Inflammatory macrophage (primary cell): Measurements from ENCODE around the gene UBE2J2.
A peak's percentile ranks its signal among the peaks of the same experiment; 100 is the strongest.

Experiments
- DNase-seq, 2 donors: peaks; one replicate each; pipeline ENCODE4 v3.0.0-alpha.2; 2020 to 2022

UBE2J2 gene

DNA sequence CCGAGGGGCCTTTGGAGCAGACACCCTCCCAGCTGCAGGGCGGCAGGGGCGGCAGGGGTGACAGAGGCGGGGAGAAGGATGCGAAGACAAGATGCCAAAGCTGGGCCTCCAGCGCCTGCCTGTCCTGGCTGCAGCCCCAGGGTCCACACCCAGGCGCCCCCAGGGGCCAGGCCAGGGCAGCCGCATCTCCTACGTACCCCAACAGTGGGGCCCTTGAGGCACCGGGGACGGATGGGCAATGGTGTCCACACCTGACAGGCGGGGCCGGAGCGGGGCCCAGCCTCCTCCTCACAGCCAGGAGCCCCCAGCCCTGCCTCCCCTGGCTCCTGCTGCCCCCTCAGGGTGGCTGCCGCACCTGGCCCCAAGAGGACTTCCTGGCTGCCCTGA lies 34.4 kb downstream of the UBE2J2 start:
- no peak for DNase-seq

DNA sequence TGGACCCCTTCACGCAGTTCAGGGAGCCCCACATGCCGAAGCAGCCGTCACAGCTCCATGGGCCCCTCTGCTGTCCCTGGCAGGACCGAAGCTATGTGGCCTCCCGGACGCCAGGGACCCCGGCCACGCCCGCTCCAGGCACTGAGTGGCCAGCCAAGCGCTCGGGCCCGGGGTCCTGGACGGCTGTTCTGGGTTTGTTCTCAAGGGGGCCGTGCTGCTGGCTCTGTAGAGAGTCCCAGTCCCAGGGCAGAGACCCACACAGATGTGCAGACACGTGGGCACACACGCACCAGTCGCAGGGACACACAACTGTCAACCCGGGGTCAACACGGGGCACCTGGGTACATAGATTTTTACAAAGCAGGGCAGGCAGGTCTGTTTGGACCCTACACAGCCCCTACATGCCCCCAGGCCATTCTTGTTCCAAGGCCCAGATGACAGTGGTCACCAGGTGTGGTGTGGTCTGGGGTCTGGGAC lies 34.9 kb downstream of the UBE2J2 start:
- DNase-seq = no peak

DNA sequence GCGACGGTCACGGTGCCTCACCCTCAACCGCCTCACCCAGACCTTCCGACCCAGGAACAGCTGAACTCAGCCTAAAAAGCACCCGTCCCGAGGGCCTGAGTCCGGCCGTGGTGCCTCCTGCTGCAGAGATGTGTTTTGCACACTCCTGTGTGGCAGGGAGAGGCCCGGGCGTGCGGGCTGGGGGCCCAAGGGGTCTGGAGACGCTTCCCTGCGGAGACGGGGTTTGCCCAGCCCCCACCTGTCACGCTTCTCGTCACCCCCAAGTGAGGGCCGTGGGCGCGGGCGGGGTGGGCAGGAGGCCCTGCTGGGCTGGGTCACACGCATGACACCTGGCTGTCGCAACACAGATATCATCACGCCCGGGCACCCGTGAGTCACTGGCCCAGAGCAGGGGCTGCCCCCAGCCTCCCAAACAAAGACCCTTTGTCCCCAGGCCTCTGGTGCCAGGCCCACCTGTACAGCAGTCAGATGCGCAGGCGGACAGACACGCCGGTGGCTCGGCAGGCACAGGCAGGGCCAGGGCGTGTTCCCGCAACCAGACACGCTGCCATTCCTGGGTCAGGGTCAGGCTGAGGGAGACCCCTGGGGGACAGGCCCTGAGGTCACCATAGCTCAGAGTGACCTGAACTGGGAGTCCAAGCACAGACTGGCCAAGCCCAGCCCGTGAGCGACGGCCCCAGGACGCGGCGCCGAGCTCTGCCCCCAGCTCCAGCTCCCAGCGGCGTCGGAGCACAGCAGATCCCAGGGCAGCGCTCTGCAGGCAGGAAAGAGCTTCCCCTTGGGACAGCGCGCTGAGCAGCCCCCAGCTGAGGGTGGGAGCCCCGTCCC lies 35.6 kb downstream of the UBE2J2 start:
- no peak for DNase-seq

DNA sequence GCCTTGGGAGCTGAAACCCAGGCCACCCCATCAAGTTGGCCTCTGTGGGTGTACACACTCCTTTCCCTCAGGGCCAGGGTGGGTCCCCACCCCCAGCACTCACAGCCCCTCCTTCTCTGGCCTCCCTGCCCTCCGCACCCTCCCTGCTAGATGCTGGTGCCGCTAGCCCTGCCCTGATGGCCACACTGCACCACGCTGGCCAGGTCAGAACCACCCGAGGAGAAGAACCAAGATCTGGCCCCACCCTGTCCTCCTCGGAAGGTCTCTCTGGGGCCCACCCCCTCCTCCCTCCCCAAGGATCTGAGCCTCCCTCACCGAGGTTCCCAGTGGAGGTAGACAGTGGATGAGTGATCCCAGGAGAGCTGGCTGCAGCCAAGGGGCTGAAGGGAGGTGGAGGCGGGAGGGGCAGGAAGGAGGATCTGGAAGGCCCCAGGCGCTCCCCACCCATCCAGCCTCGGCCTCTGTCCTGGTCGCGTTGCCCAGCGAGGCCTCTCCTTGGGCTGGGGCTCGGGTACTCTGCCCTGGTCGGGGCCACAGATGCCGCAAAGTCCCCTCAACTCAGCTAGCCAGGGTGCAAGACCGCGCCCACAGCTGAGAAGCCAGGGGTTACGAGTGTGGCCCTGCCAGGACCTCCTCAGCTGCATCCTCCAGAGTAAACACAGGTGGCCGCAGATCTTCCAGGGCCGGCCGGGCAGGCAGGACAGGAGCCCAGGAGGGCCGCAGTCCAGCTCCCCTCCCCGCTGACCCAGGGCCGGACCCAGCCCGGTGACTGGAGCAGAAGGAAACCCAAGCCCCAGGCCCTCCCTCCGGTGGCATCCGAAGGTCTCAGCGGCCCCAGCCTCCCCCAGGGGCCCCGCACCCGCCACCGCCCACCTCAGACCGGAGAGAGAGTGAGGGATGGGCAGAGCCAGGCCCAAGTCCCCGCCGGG lies 36.4 kb downstream of the UBE2J2 start:
- DNase-seq = no peak

DNA sequence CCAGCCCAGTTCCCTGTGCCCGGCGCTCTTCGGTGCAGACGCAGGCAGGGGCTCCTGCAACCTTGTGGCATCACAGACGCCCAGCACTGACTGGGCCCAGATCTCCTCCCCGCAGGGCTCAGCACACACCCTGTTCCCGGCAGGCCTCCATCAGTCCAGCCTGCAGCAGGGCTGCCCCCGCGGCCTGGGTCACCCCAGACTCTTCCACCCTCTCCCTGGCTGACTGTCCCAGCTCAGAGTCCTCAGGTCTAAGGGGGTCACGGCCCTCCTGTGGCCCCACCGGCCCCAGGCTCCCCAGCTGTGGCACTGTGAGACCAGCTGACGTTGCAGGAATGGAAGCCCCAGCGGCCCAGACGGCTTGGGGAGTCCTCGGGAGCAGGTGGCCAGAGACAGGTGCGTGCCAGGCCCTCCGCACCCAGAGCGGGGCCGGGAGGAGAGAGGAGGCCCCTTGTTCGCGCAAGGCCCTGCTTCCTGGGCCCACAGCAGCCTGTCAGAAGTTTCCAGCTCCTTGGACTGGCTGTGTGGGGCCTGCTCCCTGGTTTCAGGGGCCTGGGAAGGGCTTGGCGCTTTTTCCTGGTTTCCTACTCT lies 37.4 kb downstream of the UBE2J2 start:
- no peak for DNase-seq

DNA sequence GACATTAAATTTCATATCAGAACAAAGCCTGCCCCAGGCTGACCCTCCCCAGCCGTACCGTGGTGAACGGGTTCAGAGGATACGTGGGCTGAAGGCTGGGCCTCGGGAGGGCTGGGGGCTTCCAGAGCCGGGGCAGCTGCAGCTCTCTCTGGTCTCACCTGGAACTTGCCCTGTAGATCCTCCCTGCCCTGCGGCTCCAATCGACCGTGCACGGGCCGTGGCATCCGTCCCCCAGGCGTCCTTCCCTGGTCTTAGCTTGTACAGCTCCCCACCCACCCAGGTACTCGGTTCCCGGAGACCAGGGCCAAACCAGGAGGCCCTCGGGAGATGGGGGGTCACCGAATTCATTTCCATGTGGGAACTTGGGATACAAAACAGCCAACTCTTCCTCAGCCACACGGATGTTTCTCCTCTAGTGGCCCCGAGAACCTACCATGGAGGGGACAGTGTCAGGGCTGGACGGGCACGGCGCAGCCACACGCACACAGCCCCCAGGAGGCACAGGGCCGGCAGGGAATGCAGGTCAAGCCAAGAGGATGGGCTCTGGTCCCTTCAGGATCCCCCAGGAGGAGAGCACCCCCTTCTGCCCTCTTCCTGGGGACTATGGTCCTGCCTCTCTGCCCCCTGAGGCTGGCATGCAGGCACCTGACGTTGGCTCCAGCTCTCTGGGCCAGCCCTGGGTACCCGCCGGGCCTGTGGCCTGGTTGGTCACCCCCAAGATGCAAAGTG lies 38.5 kb downstream of the UBE2J2 start:
- DNase-seq = no peak

DNA sequence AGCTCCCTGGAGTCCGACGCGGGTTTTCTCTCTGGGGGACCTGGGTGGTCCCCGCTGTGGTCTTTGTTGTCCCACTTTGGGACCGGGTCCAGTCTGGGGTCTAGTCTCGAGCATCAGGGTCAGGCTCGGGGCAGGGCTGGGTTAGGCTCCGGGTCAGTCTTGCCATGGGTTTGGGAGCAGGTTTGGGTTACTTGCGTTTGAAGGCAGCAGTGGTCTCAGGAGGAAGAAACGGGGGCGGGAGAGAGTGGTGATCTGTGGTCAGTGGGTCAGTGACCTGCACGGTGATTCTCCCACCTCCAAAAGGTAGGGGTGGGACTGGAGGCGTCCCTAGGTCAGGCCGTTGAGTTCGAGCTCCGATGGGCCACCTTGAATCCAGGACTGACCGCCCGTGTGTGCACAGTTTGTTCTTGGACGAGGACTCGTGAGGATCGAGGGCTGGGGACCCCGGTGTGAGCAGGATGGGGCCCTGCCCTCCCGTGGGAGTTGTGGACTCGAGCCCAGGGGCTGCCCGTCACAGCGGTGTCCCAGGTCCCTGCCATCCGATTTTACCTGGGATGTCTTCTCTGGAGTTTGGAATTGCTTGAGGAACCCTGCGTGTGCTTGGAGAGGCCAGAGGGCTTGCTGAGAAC lies 39.4 kb downstream of the UBE2J2 start:
- DNase-seq = no peak

DNA sequence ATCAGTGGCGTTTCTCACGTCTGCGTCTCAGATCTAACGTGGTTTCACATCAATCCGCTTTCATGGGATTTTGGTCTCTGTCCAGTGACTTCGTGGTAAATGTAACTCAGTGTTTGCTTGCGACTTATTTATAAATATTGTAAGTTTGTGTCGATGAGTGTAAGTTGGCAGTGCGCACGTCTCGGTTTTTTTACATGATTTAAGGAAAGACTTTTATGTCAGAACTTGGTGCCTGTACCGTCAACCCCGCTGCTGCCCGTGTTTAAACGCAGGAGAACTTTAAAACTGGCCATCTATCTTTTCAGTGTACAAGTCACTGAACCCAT lies 40.1 kb downstream of the UBE2J2 start:
- DNase-seq = no peak

DNA sequence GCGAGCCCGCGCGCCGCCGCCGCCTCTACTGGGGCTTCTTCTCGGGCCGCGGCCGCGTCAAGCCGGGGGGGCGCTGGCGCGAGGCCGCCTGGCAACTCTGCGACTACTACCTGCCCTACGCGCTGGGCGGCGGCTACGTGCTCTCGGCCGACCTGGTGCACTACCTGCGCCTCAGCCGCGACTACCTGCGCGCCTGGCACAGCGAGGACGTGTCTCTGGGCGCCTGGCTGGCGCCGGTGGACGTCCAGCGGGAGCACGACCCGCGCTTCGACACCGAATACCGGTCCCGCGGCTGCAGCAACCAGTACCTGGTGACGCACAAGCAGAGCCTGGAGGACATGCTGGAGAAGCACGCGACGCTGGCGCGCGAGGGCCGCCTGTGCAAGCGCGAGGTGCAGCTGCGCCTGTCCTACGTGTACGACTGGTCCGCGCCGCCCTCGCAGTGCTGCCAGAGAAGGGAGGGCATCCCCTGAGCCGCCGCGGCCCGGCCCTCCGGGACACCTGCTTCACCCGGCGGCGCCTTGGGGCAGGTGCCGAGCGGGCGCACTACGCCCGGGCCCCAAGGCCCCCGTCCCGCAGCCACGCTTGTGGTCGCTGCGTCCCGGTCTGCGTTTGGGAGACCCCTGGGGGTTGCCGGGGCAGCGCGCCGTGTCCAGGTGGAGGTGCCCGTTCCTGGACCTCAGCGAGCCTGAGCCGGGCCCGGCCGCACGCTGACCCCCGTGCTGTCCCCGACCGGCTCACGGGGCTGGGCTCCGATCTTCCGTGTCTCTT lies 40.7 kb downstream of the UBE2J2 start:
- DNase-seq = no peak

DNA sequence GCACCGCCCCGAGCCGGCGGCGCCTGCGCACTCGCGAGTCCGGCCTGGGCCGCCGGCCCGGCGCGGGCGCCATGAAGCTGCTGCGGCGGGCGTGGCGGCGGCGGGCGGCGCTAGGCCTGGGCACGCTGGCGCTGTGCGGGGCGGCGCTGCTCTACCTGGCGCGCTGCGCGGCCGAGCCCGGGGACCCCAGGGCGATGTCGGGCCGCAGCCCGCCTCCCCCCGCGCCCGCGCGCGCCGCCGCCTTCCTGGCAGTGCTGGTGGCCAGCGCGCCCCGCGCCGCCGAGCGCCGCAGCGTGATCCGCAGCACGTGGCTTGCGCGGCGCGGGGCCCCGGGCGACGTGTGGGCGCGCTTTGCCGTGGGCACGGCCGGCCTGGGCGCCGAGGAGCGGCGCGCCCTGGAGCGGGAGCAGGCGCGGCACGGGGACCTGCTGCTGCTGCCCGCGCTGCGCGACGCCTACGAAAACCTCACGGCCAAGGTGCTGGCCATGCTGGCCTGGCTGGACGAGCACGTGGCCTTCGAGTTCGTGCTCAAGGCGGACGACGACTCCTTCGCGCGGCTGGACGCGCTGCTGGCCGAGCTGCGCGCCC lies 41.4 kb downstream of the UBE2J2 start, which contains the start of gene B3GALT6:
TSS of gene B3GALT6 (plus strand) at position 30 of the 588 bp plus-strand sequence. CDS start at position 72, 42 bp downstream.
- peak; percentile 37 to 70 for DNase-seq

DNA sequence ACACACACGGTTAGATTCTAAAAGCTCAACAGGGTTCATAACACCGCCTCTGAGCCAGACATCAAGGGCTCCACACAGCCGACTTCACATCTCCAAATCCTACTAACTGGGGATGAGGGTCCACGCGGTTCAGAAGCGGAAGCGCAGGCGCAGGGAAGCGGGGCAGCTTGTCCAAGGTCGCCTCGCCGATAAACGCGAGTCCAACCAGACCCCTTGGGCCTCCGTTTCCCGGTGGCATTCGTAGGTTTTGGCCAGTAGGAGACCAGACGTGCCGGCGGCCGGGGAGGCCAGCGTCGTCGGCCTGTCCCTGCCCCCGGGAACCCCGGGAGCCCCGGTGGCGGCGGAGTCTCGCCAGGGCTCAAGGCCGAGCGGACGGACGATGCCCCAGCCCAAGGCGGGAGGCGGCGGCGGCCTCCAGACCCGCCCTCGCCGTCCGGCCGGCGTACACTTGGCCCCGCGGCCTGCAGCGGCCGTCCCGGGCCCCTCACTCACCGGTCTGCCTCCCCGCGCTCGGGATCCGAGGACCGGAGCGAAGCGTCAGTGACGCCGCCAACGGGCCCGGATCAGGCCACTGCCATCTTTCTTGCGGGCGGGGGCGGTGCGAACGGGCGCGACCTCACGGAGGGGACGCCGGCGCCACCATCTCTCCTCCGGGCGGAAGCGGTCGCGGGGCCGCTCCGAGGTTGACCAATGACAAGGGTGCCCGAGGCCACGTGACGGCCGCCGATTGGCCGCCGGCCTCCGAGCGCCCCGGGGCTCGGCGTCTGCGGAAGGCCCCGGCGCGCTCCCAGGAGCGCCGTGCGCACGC lies 42.0 kb downstream of the UBE2J2 start, which contains the start of gene SDF4:
TSS of gene SDF4 (minus strand) at position 602 of the 808 bp plus-strand sequence. CDS start 3,229 bp downstream, outside the sequence.
- DNase-seq = peak; percentile 96 to 98

DNA sequence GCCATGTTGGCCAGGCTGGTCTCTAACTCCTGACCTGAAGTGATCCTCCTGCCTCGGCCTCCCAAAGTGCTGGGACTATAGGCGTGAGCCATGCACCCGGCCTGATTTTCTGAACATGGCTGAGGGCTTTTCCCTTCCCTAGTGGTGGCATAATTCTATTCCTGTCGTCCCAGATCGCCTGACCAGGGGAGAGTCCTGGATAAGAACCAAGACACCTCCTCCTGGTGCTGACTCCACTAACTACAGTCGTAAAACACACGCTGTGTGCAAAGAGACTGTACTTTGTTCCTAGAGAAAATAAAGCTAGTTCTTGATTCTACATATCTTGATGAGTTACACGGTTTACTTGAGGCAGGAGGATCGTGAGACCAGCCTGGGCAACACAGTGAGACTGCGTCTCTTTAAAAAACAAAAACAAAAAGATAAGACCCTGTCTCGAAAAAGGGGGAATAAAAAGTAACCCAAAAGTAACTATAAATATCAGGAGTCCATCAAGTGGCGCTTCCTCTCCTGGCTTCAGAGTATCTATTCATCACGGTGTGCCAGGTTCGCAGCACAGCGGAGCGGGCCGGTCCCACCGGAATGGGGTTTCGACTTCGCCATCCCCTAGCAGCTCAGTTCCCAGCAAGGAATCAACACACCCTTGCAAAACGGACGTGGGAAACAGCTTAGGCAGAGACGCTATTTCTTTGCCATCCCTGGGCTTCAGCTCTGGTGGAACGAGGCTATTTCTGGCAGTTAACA lies 42.8 kb downstream of the UBE2J2 start:
- DNase-seq = peak; percentile 16 to 42

DNA sequence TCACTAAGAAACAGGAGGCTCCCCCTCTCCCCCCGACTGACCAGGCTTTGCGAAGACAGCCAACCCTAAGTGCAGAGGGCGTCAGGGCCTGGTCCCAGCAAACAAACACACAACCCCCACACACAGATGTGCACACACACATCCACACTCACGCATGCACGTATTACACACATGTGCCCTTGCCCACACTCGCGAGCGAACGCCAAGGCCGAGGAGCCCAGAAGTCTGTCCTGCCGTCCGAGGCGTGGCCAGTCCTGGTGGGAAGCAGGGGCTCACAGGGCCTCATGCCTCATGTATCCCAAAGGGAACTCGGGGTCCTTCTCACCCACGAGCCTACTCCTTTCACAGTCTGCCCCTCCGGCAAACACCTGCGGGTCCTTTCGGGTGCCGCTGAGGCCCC lies 43.9 kb downstream of the UBE2J2 start:
- no peak for DNase-seq

DNA sequence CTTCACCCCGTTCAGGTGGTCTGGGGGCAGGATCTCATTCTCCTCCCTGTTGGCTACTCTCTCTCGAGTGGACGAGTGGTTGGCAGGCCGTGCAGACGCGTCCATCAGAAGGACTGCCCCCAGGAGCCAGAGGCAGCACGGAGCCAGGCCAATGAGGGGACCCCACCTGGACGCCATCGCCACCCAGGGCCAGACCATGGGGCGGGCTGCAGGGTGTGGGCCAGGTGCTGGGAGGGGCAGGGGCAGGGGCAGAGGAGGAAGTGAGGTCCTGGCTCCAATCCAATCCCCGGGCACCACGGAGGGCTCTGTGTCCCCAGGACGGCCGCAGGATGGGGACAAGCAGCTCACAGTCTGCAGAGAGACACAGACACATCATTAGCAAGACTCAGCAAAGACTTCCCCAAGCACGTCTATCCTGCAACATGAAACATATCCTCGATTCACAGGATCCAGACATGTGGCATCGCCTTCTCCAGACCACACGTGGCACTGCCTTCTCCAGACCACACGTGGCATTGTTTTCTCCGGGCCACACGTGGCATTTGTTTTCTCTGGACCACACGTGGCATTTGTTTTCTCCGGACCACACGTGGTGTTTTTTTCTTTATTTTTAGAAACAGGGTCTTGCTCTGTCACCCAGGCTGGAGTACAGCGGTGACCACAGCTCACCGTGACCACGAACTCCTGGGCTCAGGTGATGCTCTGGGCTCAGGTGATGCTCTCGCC lies 44.9 kb downstream of the UBE2J2 start:
- no peak for DNase-seq

DNA sequence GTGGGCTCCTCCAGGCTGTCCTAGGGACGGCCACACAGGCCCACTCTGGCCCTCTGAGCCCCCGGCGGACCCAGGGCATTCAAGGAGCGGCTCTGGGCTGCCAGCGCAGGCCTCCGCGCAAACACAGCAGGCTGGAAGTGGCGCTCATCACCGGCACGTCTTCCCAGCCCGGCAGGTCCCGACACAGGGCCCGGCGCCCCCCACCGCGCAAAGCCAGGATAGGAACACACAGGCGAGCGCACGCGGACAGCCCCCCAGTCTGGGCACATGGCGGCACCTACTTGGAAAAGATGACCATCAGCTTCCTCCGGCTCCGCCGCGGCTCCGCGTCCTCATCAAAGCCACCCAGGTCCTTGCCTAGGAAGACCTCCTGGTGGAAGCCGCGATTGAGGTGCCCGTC lies 45.5 kb downstream of the UBE2J2 start:
- no peak for DNase-seq

DNA sequence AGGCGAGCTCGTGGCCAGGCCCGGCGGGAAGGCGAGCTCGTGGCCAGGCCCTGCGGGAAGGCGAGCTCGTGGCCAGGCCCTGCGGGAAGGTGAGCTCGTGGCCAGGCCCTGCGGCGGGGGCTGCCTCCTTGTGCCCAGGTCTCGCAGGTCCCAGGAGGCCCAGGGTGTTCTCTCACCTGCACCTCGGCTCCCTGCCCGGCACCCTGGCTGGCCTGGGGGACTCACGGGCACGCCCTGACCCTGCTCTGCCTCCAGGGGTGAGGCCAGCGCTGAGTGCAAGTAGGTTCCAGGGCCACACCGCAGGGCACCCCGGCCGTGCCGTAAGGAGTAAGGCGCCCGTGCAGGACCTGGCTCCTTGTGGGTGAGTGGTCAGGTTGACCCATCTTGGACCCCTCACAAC lies 46.3 kb downstream of the UBE2J2 start:
- DNase-seq = no peak

DNA sequence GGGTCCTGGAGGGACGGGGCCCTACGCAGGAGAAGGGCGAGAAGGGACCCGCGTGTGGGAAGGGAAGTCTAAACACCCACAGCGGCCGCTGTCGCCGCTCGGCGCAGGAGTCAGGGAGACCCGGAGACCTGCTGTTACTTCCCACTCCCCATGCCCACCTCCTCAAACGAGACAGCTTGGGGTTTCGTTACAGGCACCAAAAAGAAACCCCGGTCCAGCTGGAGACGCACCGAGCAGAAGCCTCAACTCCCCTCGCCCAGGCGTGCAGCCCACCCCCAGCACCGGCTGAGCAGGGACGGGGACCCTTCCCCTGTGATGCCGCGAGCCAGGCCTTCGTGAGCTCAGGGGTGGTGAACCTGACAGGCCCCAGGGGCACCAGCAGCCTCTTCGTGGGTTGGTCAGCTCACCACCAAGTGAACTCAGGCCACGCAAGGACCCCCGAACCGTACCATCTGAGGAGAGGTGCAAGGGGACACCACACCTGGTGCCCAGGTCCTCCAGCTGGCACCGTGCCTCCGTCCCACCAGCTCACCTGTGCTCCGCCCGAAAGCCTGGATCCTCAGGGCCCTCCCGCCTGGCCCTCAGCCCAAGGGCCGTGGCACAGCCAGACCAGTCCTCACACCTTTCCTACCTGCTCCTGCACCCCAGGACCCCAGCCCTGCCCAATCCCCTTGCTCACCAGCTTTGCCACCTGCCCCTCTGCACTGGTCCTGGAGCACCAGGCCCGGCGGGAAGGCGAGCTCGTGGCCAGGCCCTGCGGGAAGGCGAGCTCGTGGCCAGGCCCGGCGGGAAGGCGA lies 46.9 kb downstream of the UBE2J2 start:
- no peak for DNase-seq
